LNCaP clone FGC (cell line): ENCODE results near the gene PEPD.

Source experiments
- DNase-seq: peaks from one replicate; pipeline ENCODE4 v3.0.0-alpha.2; 2011; ENCODE audit warnings: low read depth
- H3K4me3 ChIP-seq: 2 replicates; pipeline ENCODE4 v1.5.1; 2011; ENCODE audit warnings: mild to moderate bottlenecking, low read depth, low read length, control low read depth
- CTCF ChIP-seq: IDR thresholded peaks from 2 replicates; pipeline ENCODE4 v1.5.1; 2012; ENCODE audit warnings: mild to moderate bottlenecking; ENCODE audit not compliant: control insufficient read depth, insufficient read depth; ENCODE audit errors: extremely low read depth

Gene PEPD

GRCh38 chr19:33399081-33399744 is 122.4 kb downstream of the PEPD start:
- no peak for DNase-seq
- TF ChIP-seq CTCF: no peak
- H3K4me3 ChIP-seq: no peak overlapping the region

DNA sequence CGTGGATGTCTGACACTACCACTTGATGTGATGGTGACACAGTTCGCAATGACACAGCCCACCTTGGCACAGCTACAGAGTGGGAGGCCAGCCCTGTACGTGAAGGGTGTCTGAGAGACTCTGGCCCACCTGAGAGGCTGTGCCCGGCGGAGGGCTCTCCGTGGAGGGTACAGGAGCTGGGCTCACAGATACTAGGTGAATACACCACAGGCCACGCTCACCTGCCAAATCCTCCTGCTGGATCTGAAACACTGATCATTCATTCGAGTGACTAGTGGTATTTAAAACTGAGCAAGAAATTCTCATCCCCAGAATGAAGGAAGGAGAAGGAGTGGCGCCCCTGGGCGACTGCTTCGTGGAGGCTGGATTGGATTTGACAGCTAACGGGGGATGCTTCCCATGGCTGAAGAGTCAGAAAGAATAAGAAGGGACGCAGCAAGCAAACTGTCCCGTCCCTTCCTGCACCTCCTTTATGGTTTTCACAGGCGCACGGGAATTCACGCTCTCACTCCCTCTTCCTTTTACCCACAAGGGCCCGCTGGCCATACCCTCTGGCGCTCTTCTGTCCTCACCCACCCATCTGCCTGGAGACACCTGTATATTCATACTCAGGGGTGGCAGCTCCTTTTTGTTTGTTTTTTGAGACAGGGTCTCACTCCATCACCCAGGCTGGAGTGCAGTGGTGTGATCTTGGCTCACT is 123.1 kb downstream of the PEPD start:
- DNase-seq: no peak
- TF ChIP-seq CTCF: no peak
- H3K4me3 ChIP-seq: no peak overlapping the region

DNA sequence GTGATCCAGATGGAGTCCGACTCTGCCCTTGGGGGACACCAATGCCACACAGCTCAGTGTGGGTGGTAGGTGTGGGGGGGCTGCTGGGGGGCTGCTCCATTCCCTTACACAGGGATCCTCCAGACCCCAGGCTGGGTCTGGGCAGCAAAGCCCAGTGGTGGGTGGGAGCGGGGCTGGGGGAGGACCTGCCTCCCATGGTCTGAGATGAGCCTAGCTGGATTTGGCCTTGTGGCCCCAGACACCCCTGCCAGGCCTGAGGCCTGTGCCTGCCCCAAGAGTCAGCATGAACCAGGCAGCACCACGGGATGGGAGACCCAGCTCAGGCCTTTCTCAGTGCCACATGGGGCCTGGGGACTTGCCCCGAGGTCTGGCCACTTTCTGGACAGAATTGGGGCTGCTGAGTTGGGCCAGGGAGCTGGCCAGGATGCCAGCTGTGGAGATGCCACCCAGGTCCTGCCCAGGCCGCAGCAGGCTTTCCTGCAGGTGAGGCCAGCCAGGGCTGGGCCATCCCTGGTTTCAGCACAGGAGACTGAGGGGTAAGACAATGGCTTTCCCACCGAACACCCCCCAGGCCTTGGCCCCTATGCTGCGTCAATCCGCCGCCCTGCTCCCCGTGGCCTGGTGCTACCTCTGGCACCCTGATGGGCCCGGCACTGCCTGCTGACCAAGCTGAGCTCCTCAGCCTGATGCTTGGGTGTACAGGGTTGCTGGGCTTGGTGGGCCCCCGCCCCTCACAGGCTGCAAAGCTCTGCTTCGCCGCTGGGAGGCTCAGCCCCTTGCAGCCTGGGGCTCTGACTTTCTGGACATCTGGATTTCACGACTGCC is 123.8 kb downstream of the PEPD start:
- DNase-seq: no peak
- no peak for TF ChIP-seq CTCF
- H3K4me3 ChIP-seq: no peak overlapping the region

DNA sequence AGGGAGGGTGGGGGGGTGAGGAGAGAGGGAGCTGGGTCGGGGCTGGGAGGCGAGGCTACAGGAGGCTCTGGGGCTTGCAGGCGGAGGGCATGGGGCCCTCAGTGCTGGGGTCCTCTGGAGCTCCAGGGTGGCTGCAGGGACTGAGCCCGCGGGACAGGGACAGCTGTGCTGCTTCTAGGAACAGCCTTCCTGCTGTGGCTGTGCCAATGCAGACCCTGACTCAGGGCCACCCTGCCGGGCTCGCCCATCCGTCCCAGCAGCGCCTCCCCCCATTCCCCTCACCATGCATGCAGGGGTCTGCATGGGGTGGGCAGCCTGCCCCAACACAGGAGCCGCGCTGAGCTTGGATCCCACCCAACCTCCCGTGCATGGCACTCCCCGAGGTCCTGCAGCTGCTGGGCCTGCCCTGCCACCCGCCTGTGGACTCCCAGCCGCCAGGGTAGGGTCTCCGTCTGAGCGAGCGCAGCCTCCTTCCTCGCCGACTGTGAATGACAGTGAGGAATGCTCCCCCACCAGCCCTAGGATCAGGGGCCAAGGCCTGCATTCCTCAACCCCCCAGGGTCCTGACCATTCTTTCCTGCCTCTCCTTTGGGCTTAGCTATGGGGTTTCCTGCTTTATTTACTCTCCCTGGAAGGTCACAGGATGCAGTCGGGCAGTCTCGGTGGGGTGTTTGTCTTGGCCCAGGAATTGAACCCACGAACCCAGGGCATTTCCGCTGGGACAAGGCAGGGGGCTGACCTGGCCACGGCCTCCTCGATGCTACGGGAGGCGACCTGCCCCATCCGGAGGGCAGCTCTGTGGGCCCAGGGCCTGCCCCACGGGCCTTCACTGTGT is 124.7 kb downstream of the PEPD start:
- H3K4me3 ChIP-seq: no peak overlapping the region
- no peak for DNase-seq
- TF ChIP-seq CTCF: no peak

- TF ChIP-seq CTCF: no peak
- no peak for DNase-seq
- no peak overlapping the region for H3K4me3 ChIP-seq
Observed at GRCh38 chr19:33395561-33396550, 125.7 kb downstream of the PEPD start.
